Mesenchymal stem cell (in vitro differentiated cells and primary cell): ENCODE data around the gene ANKRD22.
"Not testable (repeated sequence)": the region's sequence is repeated elsewhere in the genome, so short reads cannot be mapped to it uniquely, and the experiment has no call there.

Experiments
- DNase-seq: peaks from one replicate; pipeline ENCODE4 v3.0.0-alpha.2; 2013
- H2AFZ ChIP-seq: one replicate; pipeline ENCODE4 v1.6.1; 2013; ENCODE audit warnings: low read depth, mild to moderate bottlenecking, control low read depth, inconsistent platforms, low read length, moderate library complexity
- H2AK5ac ChIP-seq: 2 replicates; pipeline ENCODE4 v1.6.1; 2013; ENCODE audit warnings: low read length, moderate library complexity, mild to moderate bottlenecking, inconsistent platforms; ENCODE audit not compliant: severe bottlenecking
- H2BK120ac ChIP-seq: one replicate; pipeline ENCODE4 v1.6.1; 2013; ENCODE audit warnings: low read depth, mild to moderate bottlenecking, inconsistent platforms, low read length, moderate library complexity
- H2BK12ac ChIP-seq, 2 experiments: one replicate each; pipeline ENCODE4 v1.6.1; 2013; ENCODE audit warnings: inconsistent platforms in 2 of 2, low read length in 2 of 2, mild to moderate bottlenecking in 2 of 2, moderate library complexity in 2 of 2, control low read depth in 1 of 2
- H2BK15ac ChIP-seq: one replicate; pipeline ENCODE4 v1.6.1; 2013; ENCODE audit warnings: mild to moderate bottlenecking, low read depth, inconsistent platforms; ENCODE audit not compliant: poor library complexity, severe bottlenecking
- H2BK5ac ChIP-seq: 2 replicates; pipeline ENCODE4 v1.6.1; 2013; ENCODE audit warnings: low read depth, mild to moderate bottlenecking, low read length, control low read depth, inconsistent platforms; ENCODE audit not compliant: poor library complexity, severe bottlenecking
- H3K14ac ChIP-seq, 2 experiments: one replicate each; pipeline ENCODE4 v1.6.1; 2013; ENCODE audit warnings: inconsistent platforms in 2 of 2, low read length in 2 of 2, control low read depth in 1 of 2, mild to moderate bottlenecking in 1 of 2, moderate library complexity in 1 of 2
- H3K18ac ChIP-seq, 2 experiments: one replicate each; pipeline ENCODE4 v1.6.1; 2013; ENCODE audit warnings: inconsistent platforms in 2 of 2, low read length in 2 of 2, control low read depth in 1 of 2, low read depth in 1 of 2, mild to moderate bottlenecking in 1 of 2
- H3K23ac ChIP-seq, 2 experiments: one replicate each; pipeline ENCODE4 v1.6.1; 2013; ENCODE audit warnings: inconsistent platforms in 2 of 2, low read length in 2 of 2, mild to moderate bottlenecking in 2 of 2, moderate library complexity in 2 of 2, control low read depth in 1 of 2
- H3K27ac ChIP-seq: 2 replicates; pipeline ENCODE4 v1.5.1; 2013; ENCODE audit warnings: mild to moderate bottlenecking, moderate library complexity, low read length, control low read depth, inconsistent platforms; ENCODE audit not compliant: poor library complexity, severe bottlenecking
- H3K27me3 ChIP-seq, 2 experiments: 2 replicates each; pipeline versions ENCODE4 v1.6.1 to v1.7.0; 2013; ENCODE audit warnings: low read length in 2 of 2, mild to moderate bottlenecking in 2 of 2, moderate library complexity in 2 of 2, control low read depth in 1 of 2, inconsistent platforms in 1 of 2; ENCODE audit not compliant: control insufficient read depth in 1 of 2, insufficient read depth in 1 of 2
- H3K36me3 ChIP-seq, 2 experiments: 2 replicates each; pipeline versions ENCODE4 v1.6.1 to v1.7.0; 2013; ENCODE audit warnings: low read length in 2 of 2, control low read depth in 1 of 2, inconsistent platforms in 1 of 2, low read depth in 1 of 2, mild to moderate bottlenecking in 1 of 2; ENCODE audit not compliant: insufficient read depth in 2 of 2, control insufficient read depth in 1 of 2
- H3K4ac ChIP-seq, 2 experiments: one replicate each; pipeline ENCODE4 v1.6.1; 2013; ENCODE audit warnings: inconsistent platforms in 2 of 2, low read length in 2 of 2, mild to moderate bottlenecking in 2 of 2, moderate library complexity in 2 of 2, control low read depth in 1 of 2, low read depth in 1 of 2
- H3K4me1 ChIP-seq: 2 replicates; pipeline ENCODE4 v1.6.1; 2013; ENCODE audit warnings: low read depth, low read length, control low read depth; ENCODE audit not compliant: control insufficient read depth, insufficient read depth
- H3K4me2 ChIP-seq: 2 replicates; pipeline ENCODE4 v1.6.1; 2013; ENCODE audit warnings: low read length, mild to moderate bottlenecking, inconsistent platforms; ENCODE audit not compliant: poor library complexity, severe bottlenecking
- H3K4me3 ChIP-seq, 2 experiments: 2 replicates each; pipeline versions ENCODE4 v1.5.1 to v1.7.0; 2013; ENCODE audit warnings: low read length in 2 of 2, mild to moderate bottlenecking in 2 of 2, control low read depth in 1 of 2, low read depth in 1 of 2; ENCODE audit not compliant: insufficient read depth in 1 of 2
- H3K79me1 ChIP-seq: replicated peaks from 2 replicates; pipeline ENCODE4 v1.6.1; 2013; ENCODE audit warnings: mild to moderate bottlenecking, control low read depth, low read length, inconsistent platforms; ENCODE audit not compliant: poor library complexity, severe bottlenecking
- H3K9ac ChIP-seq: 2 replicates; pipeline ENCODE4 v1.7.0; 2013; ENCODE audit warnings: mild to moderate bottlenecking, low read length, moderate library complexity
- H3K9me3 ChIP-seq: 2 replicates; pipeline ENCODE4 v1.7.0; 2013; ENCODE audit warnings: mild to moderate bottlenecking, low read length; ENCODE audit not compliant: control insufficient read depth
- H4K8ac ChIP-seq: one replicate; pipeline ENCODE4 v1.6.1; 2013; ENCODE audit warnings: inconsistent platforms, mild to moderate bottlenecking, low read length, moderate library complexity
- H4K91ac ChIP-seq: one replicate; pipeline ENCODE4 v1.6.1; 2013; ENCODE audit warnings: mild to moderate bottlenecking, low read length, inconsistent platforms
- WGBS: methylation state at CpG from one replicate; pipeline ENCODE4 v1.1.7; 2013; ENCODE audit warnings: mixed read lengths; 5-methylcytosine and 5-hydroxymethylcytosine counted together

Gene ANKRD22

DNA sequence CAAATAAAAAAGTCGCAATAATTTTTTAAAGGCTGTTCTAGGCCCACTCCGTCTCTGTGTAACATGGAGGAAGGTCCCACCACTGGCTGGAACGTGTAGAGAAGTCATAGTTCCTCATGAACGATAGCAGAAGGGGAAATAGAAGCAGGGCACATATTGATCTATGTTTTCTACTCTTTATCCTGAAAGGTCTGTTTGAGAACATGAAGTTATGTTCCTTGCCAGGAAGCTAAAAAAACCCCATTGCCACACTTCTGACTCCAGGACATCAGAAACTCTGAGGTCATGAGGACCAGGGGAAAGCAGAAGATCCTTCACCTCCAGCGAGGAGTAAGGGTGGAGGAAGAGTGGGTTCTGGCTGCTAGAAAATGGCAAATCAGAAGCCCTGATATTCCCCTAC lies 10.8 kb downstream of the ANKRD22 start:
- no peak for DNase-seq
- Histone ChIP-seq H2BK5ac (no peak overlapping the region), H3K9me3 (no peaks in the 10 kb centered on the region), H3K4me1 (no peaks in the 10 kb centered on the region), H3K9ac (no peak overlapping the region), H2BK12ac (no peak overlapping the region), H2AK5ac (peak overlapping the region; percentile 18), H3K23ac (no peak overlapping the region), H2BK120ac (no peak overlapping the region), H3K4ac (no peak overlapping the region), H3K18ac (no peak overlapping the region), H4K8ac (no peak overlapping the region), H4K91ac (no peak overlapping the region), H3K79me1 (no peaks in the 10 kb centered on the region), H3K27me3 (no peaks in the 10 kb centered on the region), H2BK15ac (no peak overlapping the region), H2AFZ (no peak overlapping the region), H3K27ac (no peak overlapping the region), H3K36me3 (no peaks in the 10 kb centered on the region), H3K4me2 (no peak overlapping the region), H3K4me3 (no peak overlapping the region), H3K14ac (no peak overlapping the region)
- WGBS = 78% methylated on average over 3 of the region's 5 CpGs

DNA sequence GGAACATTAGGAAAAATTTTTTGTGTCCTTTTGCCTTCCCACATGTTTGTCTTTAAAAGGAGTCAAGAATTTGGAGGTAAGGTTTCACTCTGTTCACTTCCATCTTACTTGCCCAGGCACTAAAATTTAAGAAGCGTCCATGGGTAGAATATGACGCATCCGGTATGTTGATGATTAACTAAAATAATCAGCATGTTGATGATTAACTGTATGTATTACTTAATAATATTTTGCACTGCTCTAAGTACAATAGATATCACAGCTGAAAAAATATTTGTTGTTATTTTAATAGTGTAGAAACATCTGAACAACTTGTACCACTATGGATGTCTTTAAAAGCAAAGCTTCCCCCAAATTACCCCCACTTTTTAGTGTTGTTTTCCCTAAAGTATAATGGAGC lies 11.5 kb downstream of the ANKRD22 start:
- Histone ChIP-seq H3K9ac (no peak overlapping the region), H3K4me2 (no peak overlapping the region), H3K27ac (peak overlapping the region; percentile 43), H3K9me3 (no peaks in the 10 kb centered on the region), H2AK5ac (no peak overlapping the region), H3K36me3 (no peaks in the 10 kb centered on the region), H3K4me3 (no peak overlapping the region), H3K27me3 (no peaks in the 10 kb centered on the region), H4K91ac (no peak overlapping the region), H3K14ac (no peak overlapping the region), H2BK120ac (no peak overlapping the region), H3K23ac (no peak overlapping the region), H3K79me1 (no peaks in the 10 kb centered on the region), H3K18ac (no peak overlapping the region), H2BK15ac (no peak overlapping the region), H2BK5ac (no peak overlapping the region), H3K4me1 (no peaks in the 10 kb centered on the region), H2BK12ac (no peak overlapping the region), H4K8ac (no peak overlapping the region), H3K4ac (no peak overlapping the region), H2AFZ (no peak overlapping the region)
- DNase-seq = no peak
- WGBS = no CpG with 5 or more reads among the region's 3 CpGs

DNA sequence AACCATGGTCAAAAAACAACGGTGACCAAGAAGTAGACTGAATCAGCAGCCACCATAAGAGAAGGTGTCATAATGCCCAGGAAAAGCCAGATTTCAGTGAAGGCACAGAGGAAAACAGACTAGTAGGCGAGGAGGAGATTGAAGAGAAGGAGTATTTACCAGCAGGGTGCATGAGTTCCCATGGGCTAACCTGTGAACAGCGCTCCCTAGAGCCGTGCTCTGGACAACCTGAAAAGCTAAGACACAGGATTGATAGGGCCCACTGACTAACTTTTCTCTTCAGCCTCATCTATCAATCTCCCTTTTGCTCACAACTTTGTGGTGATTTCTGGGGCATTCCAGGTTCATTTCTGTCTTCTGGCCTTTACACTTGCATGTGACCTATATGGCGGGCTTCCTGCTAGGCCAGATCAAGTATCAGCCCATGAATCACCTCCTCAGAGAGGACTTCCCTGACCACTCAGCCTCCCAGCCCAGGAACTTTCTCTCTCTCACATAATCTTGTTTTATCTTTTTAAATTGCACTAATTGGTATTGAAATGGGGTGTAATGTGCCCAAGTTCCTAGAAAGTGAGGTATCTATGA lies 12.8 kb downstream of the ANKRD22 start:
- Histone ChIP-seq H2BK15ac (no peak overlapping the region), H2AFZ (no peak overlapping the region), H3K14ac (no peak overlapping the region), H3K4ac (no peak overlapping the region), H3K4me1 (no peaks in the 10 kb centered on the region), H4K91ac (no peak overlapping the region), H2BK12ac (no peak overlapping the region), H4K8ac (no peak overlapping the region), H3K79me1 (no peaks in the 10 kb centered on the region), H2BK5ac (no peak overlapping the region), H2BK120ac (no peak overlapping the region), H3K9me3 (no peaks in the 10 kb centered on the region), H2AK5ac (no peak overlapping the region), H3K27ac (no peak overlapping the region), H3K9ac (no peak overlapping the region), H3K18ac (no peak overlapping the region), H3K23ac (no peak overlapping the region), H3K4me2 (no peak overlapping the region), H3K4me3 (no peak overlapping the region), H3K27me3 (no peaks in the 10 kb centered on the region), H3K36me3 (no peaks in the 10 kb centered on the region)
- DNase-seq = no peak
- WGBS = 89% methylated on average over 5 of the region's 5 CpGs

DNA sequence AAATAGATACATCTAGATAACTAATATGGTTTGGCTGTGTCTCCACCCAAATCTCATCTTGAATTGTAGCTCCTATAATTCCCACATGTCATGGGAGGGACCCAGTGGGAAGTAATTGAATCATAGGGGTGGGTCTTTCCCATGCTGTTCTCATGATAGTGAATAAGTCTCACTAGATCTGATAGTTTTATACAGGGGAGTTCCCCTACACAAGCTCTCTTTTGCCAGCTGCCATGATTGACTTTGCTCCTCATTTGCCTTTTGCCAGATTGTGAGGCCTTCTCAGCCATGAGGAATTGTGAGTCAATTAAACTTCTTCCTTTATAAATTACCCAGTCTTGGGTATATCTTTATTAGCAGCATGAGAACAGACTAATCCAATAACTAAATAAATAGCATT lies 14.0 kb downstream of the ANKRD22 start:
- H3K4me3 ChIP-seq, H2BK120ac ChIP-seq, H3K9me3 ChIP-seq, H4K91ac ChIP-seq, H3K27me3 ChIP-seq, H3K4ac ChIP-seq, H3K14ac ChIP-seq, H3K18ac ChIP-seq, H4K8ac ChIP-seq, H2BK5ac ChIP-seq, H2AK5ac ChIP-seq, DNase-seq, H3K23ac ChIP-seq, H2BK12ac ChIP-seq, H3K4me1 ChIP-seq, H3K79me1 ChIP-seq, H3K27ac ChIP-seq, H3K36me3 ChIP-seq, H3K9ac ChIP-seq, H2BK15ac ChIP-seq, H3K4me2 ChIP-seq, H2AFZ ChIP-seq: not testable (repeated sequence)
